ENCODE data around the gene ZNF718. TPM values are rescaled to one million over a fixed set of nuclear protein-coding genes. Genes with fewer than 3 reads are reported as not detected.

Gene ZNF718
- total and polyA plus RNA-seq, 2 experiments from 2014 or later: 2.5 to 4.7 TPM

DNA sequence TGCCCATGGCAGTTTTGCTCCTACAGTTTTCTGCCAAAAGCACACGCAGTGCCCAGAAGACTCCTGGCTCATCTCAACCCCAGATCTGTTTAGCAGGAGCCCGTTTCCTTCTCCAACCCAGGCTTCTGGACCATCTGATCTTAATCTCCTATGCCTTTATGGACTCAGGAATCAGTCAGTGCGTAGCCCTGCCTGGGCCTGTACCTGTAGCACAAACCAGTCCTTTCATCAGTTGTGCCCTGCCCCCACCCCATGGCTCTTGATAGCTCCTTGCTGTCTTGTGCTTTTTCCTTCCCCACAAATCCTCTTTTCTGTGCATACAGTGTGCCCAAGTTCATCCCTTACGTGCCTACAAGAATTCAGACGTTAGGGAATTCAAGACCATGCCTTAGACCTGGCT lies 1.5 kb downstream of the ZNF718 start:
- H3K36me3 ChIP-seq (replicated peaks; ENCODE audit: insufficient read depth, low read depth): no peaks in the 10 kb centered on the region
- H3K4me3 ChIP-seq: peak overlapping the region; percentile 95
- DNase-seq (ENCODE audit: low spot score): no peak
- H2AFZ ChIP-seq: peak overlapping the region; percentile 99
- H3K9me2 ChIP-seq (replicated peaks; ENCODE audit: insufficient read depth): no peaks in the 10 kb centered on the region
- 63% methylated on average over 5 of the region's 5 CpGs for WGBS (ENCODE audit: low lambda C conversion rate, missing lambda C conversion rate)
- H3K4me2 ChIP-seq: peak overlapping the region; percentile 90
- peak overlapping the region; percentile 98 for H3K27ac ChIP-seq
- no peaks in the 10 kb centered on the region for H3K27me3 ChIP-seq
- H3K4me1 ChIP-seq (ENCODE audit: insufficient read depth): peaks cover 5% of the 10 kb centered on the region
- H3K79me2 ChIP-seq: peaks cover 19% of the 10 kb centered on the region
- no peak for TF ChIP-seq CTCF (IDR thresholded peaks at IDR 0.05; ENCODE audit: poor library complexity)
- TF ChIP-seq EZH2 (IDR thresholded peaks at IDR 0.05; ENCODE audit: borderline replicate concordance): no peak
- TF ChIP-seq EZH2phosphoT487 (IDR thresholded peaks at IDR 0.05; ENCODE audit: low read depth, severe bottlenecking, unreplicated experiment): no peak
- H3K9me3 ChIP-seq (ENCODE audit: low read depth): no peaks in the 10 kb centered on the region
- no peaks in the 10 kb centered on the region for H4K20me1 ChIP-seq (ENCODE audit: insufficient read depth, poor library complexity, severe bottlenecking)

- Histone ChIP-seq H2AFZ (no peak overlapping the region), H3K79me2 (peaks cover 42% of the 10 kb centered on the region), H3K36me3 (replicated peaks; ENCODE audit: insufficient read depth, low read depth) (peaks cover 22% of the 10 kb centered on the region), H3K4me3 (no peak overlapping the region), H3K9me3 (ENCODE audit: low read depth) (peaks cover 41% of the 10 kb centered on the region), H3K27me3 (no peaks in the 10 kb centered on the region), H3K27ac (no peak overlapping the region), H3K9me2 (replicated peaks; ENCODE audit: insufficient read depth) (no peaks in the 10 kb centered on the region), H3K4me2 (no peak overlapping the region), H3K4me1 (ENCODE audit: insufficient read depth) (no peaks in the 10 kb centered on the region), H4K20me1 (ENCODE audit: insufficient read depth, poor library complexity, severe bottlenecking) (no peaks in the 10 kb centered on the region)
- TF ChIP-seq EZH2 (IDR thresholded peaks at IDR 0.05; ENCODE audit: borderline replicate concordance) (no peak), CTCF (IDR thresholded peaks at IDR 0.05; ENCODE audit: poor library complexity) (no peak), EZH2phosphoT487 (IDR thresholded peaks at IDR 0.05; ENCODE audit: low read depth, severe bottlenecking, unreplicated experiment) (no peak)
- no peak for DNase-seq (ENCODE audit: low spot score)
- WGBS (ENCODE audit: low lambda C conversion rate, missing lambda C conversion rate): no CpG with 5 or more reads among the region's 1 CpG
These were observed 8.2 kb downstream of the ZNF718 start for GRCh38 chr4:132483-132882.

DNA sequence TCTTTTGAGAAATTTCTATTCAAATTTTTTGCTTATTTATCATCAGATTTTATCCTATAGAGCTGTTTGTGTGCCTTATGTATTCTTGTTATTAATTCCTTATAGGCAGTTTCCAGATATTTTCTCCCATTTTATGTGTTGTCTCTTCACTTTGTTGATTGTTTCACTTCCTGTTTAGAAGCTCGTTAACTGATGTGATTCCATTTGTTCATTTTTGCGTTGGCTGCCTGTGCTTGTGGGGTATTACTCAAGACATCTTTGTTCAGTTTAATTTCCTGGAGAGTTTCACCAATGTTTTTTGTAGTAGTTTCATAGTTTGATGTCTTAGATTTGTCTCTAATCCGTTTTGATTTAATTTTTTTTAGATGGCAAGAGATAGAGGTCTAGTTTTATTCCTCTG lies 14.6 kb downstream of the ZNF718 start:
- Histone ChIP-seq H3K4me2 (no peak overlapping the region), H3K4me3 (no peak overlapping the region), H3K79me2 (peaks cover 63% of the 10 kb centered on the region), H4K20me1 (ENCODE audit: insufficient read depth, poor library complexity, severe bottlenecking) (no peaks in the 10 kb centered on the region), H2AFZ (no peak overlapping the region), H3K27me3 (no peaks in the 10 kb centered on the region), H3K36me3 (replicated peaks; ENCODE audit: insufficient read depth, low read depth) (peaks cover 33% of the 10 kb centered on the region), H3K4me1 (ENCODE audit: insufficient read depth) (no peaks in the 10 kb centered on the region), H3K27ac (no peak overlapping the region), H3K9me2 (replicated peaks; ENCODE audit: insufficient read depth) (no peaks in the 10 kb centered on the region), H3K9me3 (ENCODE audit: low read depth) (peaks cover 93% of the 10 kb centered on the region)
- no peak for DNase-seq (ENCODE audit: low spot score)
- TF ChIP-seq EZH2 (IDR thresholded peaks at IDR 0.05; ENCODE audit: borderline replicate concordance) (no peak), CTCF (IDR thresholded peaks at IDR 0.05; ENCODE audit: poor library complexity) (no peak), EZH2phosphoT487 (IDR thresholded peaks at IDR 0.05; ENCODE audit: low read depth, severe bottlenecking, unreplicated experiment) (no peak)
- 98% methylated on average over 3 of the region's 3 CpGs for WGBS (ENCODE audit: low lambda C conversion rate, missing lambda C conversion rate)

GRCh38 chr4:139691-140090 lies 15.4 kb downstream of the ZNF718 start:
- Histone ChIP-seq H2AFZ (no peak overlapping the region), H3K9me2 (replicated peaks; ENCODE audit: insufficient read depth) (no peaks in the 10 kb centered on the region), H3K9me3 (ENCODE audit: low read depth) (peaks cover 93% of the 10 kb centered on the region), H3K27me3 (no peaks in the 10 kb centered on the region), H3K36me3 (replicated peaks; ENCODE audit: insufficient read depth, low read depth) (peaks cover 26% of the 10 kb centered on the region), H3K79me2 (peaks cover 62% of the 10 kb centered on the region), H3K4me2 (no peak overlapping the region), H3K4me3 (no peak overlapping the region), H3K27ac (no peak overlapping the region), H4K20me1 (ENCODE audit: insufficient read depth, poor library complexity, severe bottlenecking) (no peaks in the 10 kb centered on the region), H3K4me1 (ENCODE audit: insufficient read depth) (no peaks in the 10 kb centered on the region)
- DNase-seq (ENCODE audit: low spot score): no peak
- WGBS (ENCODE audit: low lambda C conversion rate, missing lambda C conversion rate): 95% methylated on average over 8 of the region's 8 CpGs
- no peak for TF ChIP-seq EZH2 (IDR thresholded peaks at IDR 0.05; ENCODE audit: borderline replicate concordance)
- no peak for TF ChIP-seq CTCF (IDR thresholded peaks at IDR 0.05; ENCODE audit: poor library complexity)
